RPMI7951 (cell line): ENCODE results near the gene TTC7B. TPM values are rescaled to one million over a fixed set of nuclear protein-coding genes. Genes with fewer than 3 reads are reported as not detected.
A peak's percentile ranks its signal among the peaks of the same experiment; 100 is the strongest.
"Not testable (repeated sequence)": the region's sequence is repeated elsewhere in the genome, so short reads cannot be mapped to it uniquely, and the experiment has no call there.

Experiments used
- DNase-seq: peaks from one replicate; pipeline ENCODE4 v3.0.0-alpha.2; 2012; ENCODE audit warnings: low read depth
- total RNA-seq: library from RNA; depleted of rRNA; stranded (reverse); fragments of >200 nt; shearing (Covaris generic); gene quantifications from 2 replicates; pipeline ENCODE4 v1.2.3, GENCODE V29; 2014; rRNA removed

TTC7B gene
- total RNA-seq: 6.3 and 22.1 TPM in 2 replicates

GRCh38 chr14:90815822-90816662, at the start of gene TTC7B:
TSS of gene TTC7B (minus strand) at chr14:90816430. CDS start at chr14:90816295, 135 bp downstream.
- DNase-seq: peak; percentile 22

GRCh38 chr14:90864741-90865140, 48.5 kb upstream of the TTC7B start:
- DNase-seq: no peak

GRCh38 chr14:90858511-90858910, 42.3 kb upstream of the TTC7B start:
- DNase-seq: no peak

GRCh38 chr14:90857866-90858265, 41.6 kb upstream of the TTC7B start:
- DNase-seq: peak; percentile 32

GRCh38 chr14:90856115-90856514, 39.9 kb upstream of the TTC7B start:
- not testable (repeated sequence) for DNase-seq

GRCh38 chr14:90853116-90853515, 36.9 kb upstream of the TTC7B start:
- no peak for DNase-seq

GRCh38 chr14:90851327-90852036, 35.3 kb upstream of the TTC7B start:
- no peak for DNase-seq

- peak; percentile 66 for DNase-seq
Measured at GRCh38 chr14:90850487-90850886, 34.3 kb upstream of the TTC7B start.

- DNase-seq: no peak
Measured at GRCh38 chr14:90849787-90850444, 33.7 kb upstream of the TTC7B start.

- no peak for DNase-seq
Measured at GRCh38 chr14:90848944-90849731, 32.9 kb upstream of the TTC7B start.

GRCh38 chr14:90846511-90846910, 30.3 kb upstream of the TTC7B start:
- peak; percentile 51 for DNase-seq

- no peak for DNase-seq
Measured at GRCh38 chr14:90844321-90844720, 28.1 kb upstream of the TTC7B start.

- no peak for DNase-seq
Measured at GRCh38 chr14:90842726-90843125, 26.5 kb upstream of the TTC7B start.

GRCh38 chr14:90840667-90841066, 24.4 kb upstream of the TTC7B start:
- DNase-seq: not testable (repeated sequence)

- DNase-seq: no peak
Measured at GRCh38 chr14:90839889-90840266, 23.6 kb upstream of the TTC7B start.

GRCh38 chr14:90839024-90839888, 23.0 kb upstream of the TTC7B start:
- DNase-seq: peak; percentile 71

- DNase-seq: not testable (repeated sequence)
Measured at GRCh38 chr14:90838531-90838930, 22.3 kb upstream of the TTC7B start.

- no peak for DNase-seq
Measured at GRCh38 chr14:90837355-90837754, 21.1 kb upstream of the TTC7B start.

GRCh38 chr14:90836692-90837063, 20.4 kb upstream of the TTC7B start:
- no peak for DNase-seq

- DNase-seq: no peak
Measured at GRCh38 chr14:90831821-90832220, 15.6 kb upstream of the TTC7B start.
